SKM-1 (cell line): Measurements from ENCODE around the gene CSTF2T.

Experiments used
- DNase-seq: peaks from one replicate; lab custom pipeline; 2025; ENCODE audit not compliant: unreplicated experiment; lab: John Stamatoyannopoulos, UW

Gene CSTF2T

GRCh38 chr10:51699475-51700227, at the start of gene CSTF2T:
CSTF2T (minus strand) TSS chr10:51699595; CDS start chr10:51699549, 46 bp downstream.
- peak; percentile 84 for DNase-seq

- no peak for DNase-seq
Measured at GRCh38 chr10:51748959-51749358, 49.6 kb upstream of the CSTF2T start.

- DNase-seq, result no peak
Measured at GRCh38 chr10:51747216-51747615, 47.8 kb upstream of the CSTF2T start.

- DNase-seq, result no peak
Measured at GRCh38 chr10:51745397-51745796, 46.0 kb upstream of the CSTF2T start.

GRCh38 chr10:51744235-51745000, 45.0 kb upstream of the CSTF2T start:
- no peak for DNase-seq

- no peak for DNase-seq
Measured at GRCh38 chr10:51743146-51743545, 43.8 kb upstream of the CSTF2T start.

- no peak for DNase-seq
Measured at GRCh38 chr10:51733057-51733456, 33.7 kb upstream of the CSTF2T start.

- DNase-seq, result no peak
Measured at GRCh38 chr10:51729822-51730555, 30.6 kb upstream of the CSTF2T start.

GRCh38 chr10:51724038-51724437, 24.6 kb upstream of the CSTF2T start:
- no peak for DNase-seq

GRCh38 chr10:51718804-51719291, 19.5 kb upstream of the CSTF2T start:
- DNase-seq, result no peak

- no peak for DNase-seq
Measured at GRCh38 chr10:51716981-51717380, 17.6 kb upstream of the CSTF2T start.

GRCh38 chr10:51711519-51711891, 12.1 kb upstream of the CSTF2T start:
- DNase-seq, result no peak

GRCh38 chr10:51709324-51709972, 10.1 kb upstream of the CSTF2T start:
- no peak for DNase-seq

- DNase-seq, result no peak
Measured at GRCh38 chr10:51708609-51709008, 9.2 kb upstream of the CSTF2T start.

GRCh38 chr10:51707821-51708424, 8.5 kb upstream of the CSTF2T start:
- DNase-seq, result no peak

GRCh38 chr10:51707392-51707791, 8.0 kb upstream of the CSTF2T start:
- no peak for DNase-seq

- no peak for DNase-seq
Measured at GRCh38 chr10:51706225-51706624, 6.8 kb upstream of the CSTF2T start.

- DNase-seq, result no peak
Measured at GRCh38 chr10:51705774-51706173, 6.4 kb upstream of the CSTF2T start.

GRCh38 chr10:51700228-51700817, 928 bp upstream of the CSTF2T start:
- DNase-seq, result no peak

GRCh38 chr10:51699145-51699474, 285 bp downstream of the CSTF2T start:
- DNase-seq, result no peak
